ENCODE results near the gene EML3. TPM values are rescaled to one million over a fixed set of nuclear protein-coding genes. Genes with fewer than 3 reads are reported as not detected.

EML3 gene
- polyA plus RNA-seq, 1 donor (not counting 4 experiments of a cell fraction or from before 2014, with no cell fraction given), result 13.6 TPM

GRCh38 chr11:62605467-62605866 is 7.1 kb downstream of the EML3 start:
- no peaks in the 10 kb centered on the region for H3K9me3 ChIP-seq (ENCODE audit: control insufficient read depth, low read depth, low read length)
- no peak overlapping the region for H3K4me2 ChIP-seq (ENCODE audit: control insufficient read depth, extremely low read depth, insufficient read depth, low read depth, low read length)
- DNase-seq (ENCODE audit: low read depth, low spot score), result no peak
- H3K27me3 ChIP-seq (ENCODE audit: control insufficient read depth, extremely low read depth, insufficient read depth, low read length), result no peaks in the 10 kb centered on the region
- TF ChIP-seq EZH2 (IDR thresholded peaks at IDR 0.05; ENCODE audit: low read length) (no peak), CTCF (optimal IDR thresholded peaks at IDR 0.05 in 1 of 3, IDR thresholded peaks at IDR 0.05 in 1 of 3, conservative IDR thresholded peaks at IDR 0.05 in 1 of 3; ENCODE audit: extremely low read depth in 1 of 3, insufficient read depth in 2 of 3, low read length in 3 of 3) (no peak)
- dilution Hi-C loops (cut with MboI; ENCODE audit: extremely low pct_ligation_motif_present, low sequenced_read_pairs), result no loop called here
- H3K4me1 ChIP-seq (ENCODE audit: control insufficient read depth, extremely low read depth, insufficient read depth, low read length), result peaks cover 3% of the 10 kb centered on the region
- H3K79me2 ChIP-seq (ENCODE audit: control insufficient read depth, insufficient read depth, low read length), result peaks cover 10% of the 10 kb centered on the region
- H3K4me3 ChIP-seq (ENCODE audit: control insufficient read depth in 2 of 3, extremely low read depth in 1 of 3, insufficient read depth in 2 of 3, low read depth in 1 of 3, low read length in 3 of 3), result no peak overlapping the region
- H3K9me1 ChIP-seq (ENCODE audit: control insufficient read depth, extremely low read depth, insufficient read depth, low read length), result no peaks in the 10 kb centered on the region
- FAIRE-seq, result no peak
- H3K27ac ChIP-seq (ENCODE audit: control insufficient read depth, insufficient read depth, low read length), result no peak overlapping the region
- peaks cover 13 to 14% of the 10 kb centered on the region in 2 experiments for H3K36me3 ChIP-seq (ENCODE audit: control insufficient read depth in 2 of 2, extremely low read depth in 1 of 2, insufficient read depth in 2 of 2, low read length in 2 of 2)
- H4K20me1 ChIP-seq (ENCODE audit: control insufficient read depth, extremely low read depth, insufficient read depth, low read length), result no peaks in the 10 kb centered on the region
- H3K9ac ChIP-seq (ENCODE audit: control insufficient read depth, extremely low read depth, insufficient read depth, low read length), result no peak overlapping the region
- H2AFZ ChIP-seq (ENCODE audit: control insufficient read depth, low read length), result no peak overlapping the region

GRCh38 chr11:62604460-62605120 is 8.0 kb downstream of the EML3 start:
- Histone ChIP-seq H3K9ac (ENCODE audit: control insufficient read depth, extremely low read depth, insufficient read depth, low read length) (no peak overlapping the region), H4K20me1 (ENCODE audit: control insufficient read depth, extremely low read depth, insufficient read depth, low read length) (no peaks in the 10 kb centered on the region), H3K27me3 (ENCODE audit: control insufficient read depth, extremely low read depth, insufficient read depth, low read length) (no peaks in the 10 kb centered on the region), H3K4me2 (ENCODE audit: control insufficient read depth, extremely low read depth, insufficient read depth, low read depth, low read length) (no peak overlapping the region), H3K4me1 (ENCODE audit: control insufficient read depth, extremely low read depth, insufficient read depth, low read length) (peaks cover 5% of the 10 kb centered on the region), H3K9me1 (ENCODE audit: control insufficient read depth, extremely low read depth, insufficient read depth, low read length) (no peaks in the 10 kb centered on the region), H3K4me3 (ENCODE audit: control insufficient read depth in 2 of 3, extremely low read depth in 1 of 3, insufficient read depth in 2 of 3, low read depth in 1 of 3, low read length in 3 of 3) (no peak overlapping the region), H3K36me3 (ENCODE audit: control insufficient read depth in 2 of 2, extremely low read depth in 1 of 2, insufficient read depth in 2 of 2, low read length in 2 of 2) (peaks cover 12 to 14% of the 10 kb centered on the region in 2 experiments), H3K79me2 (ENCODE audit: control insufficient read depth, insufficient read depth, low read length) (peaks cover 16% of the 10 kb centered on the region), H3K9me3 (ENCODE audit: control insufficient read depth, low read depth, low read length) (no peaks in the 10 kb centered on the region), H2AFZ (ENCODE audit: control insufficient read depth, low read length) (no peak overlapping the region), H3K27ac (ENCODE audit: control insufficient read depth, insufficient read depth, low read length) (no peak overlapping the region)
- FAIRE-seq (no peak), DNase-seq (ENCODE audit: low read depth, low spot score) (no peak)
- TF ChIP-seq CTCF (optimal IDR thresholded peaks at IDR 0.05 in 1 of 3, IDR thresholded peaks at IDR 0.05 in 1 of 3, conservative IDR thresholded peaks at IDR 0.05 in 1 of 3; ENCODE audit: extremely low read depth in 1 of 3, insufficient read depth in 2 of 3, low read length in 3 of 3), result no peak
- TF ChIP-seq EZH2 (IDR thresholded peaks at IDR 0.05; ENCODE audit: low read length), result no peak
- dilution Hi-C loops (cut with MboI; ENCODE audit: extremely low pct_ligation_motif_present, low sequenced_read_pairs), result no loop called here

All from keratinocyte (primary cell).